GM19193 (cell line): Measurements from ENCODE around the gene HOXC5.
A peak's percentile ranks its signal among the peaks of the same experiment; 100 is the strongest.

Source experiments
- POLR2A ChIP-seq: IDR thresholded peaks from 4 replicates; pipeline ENCODE4 v1.6.1; 2011; ENCODE audit not compliant: insufficient read depth, insufficient read length; ENCODE audit errors: extremely low read depth

HOXC5 gene

DNA sequence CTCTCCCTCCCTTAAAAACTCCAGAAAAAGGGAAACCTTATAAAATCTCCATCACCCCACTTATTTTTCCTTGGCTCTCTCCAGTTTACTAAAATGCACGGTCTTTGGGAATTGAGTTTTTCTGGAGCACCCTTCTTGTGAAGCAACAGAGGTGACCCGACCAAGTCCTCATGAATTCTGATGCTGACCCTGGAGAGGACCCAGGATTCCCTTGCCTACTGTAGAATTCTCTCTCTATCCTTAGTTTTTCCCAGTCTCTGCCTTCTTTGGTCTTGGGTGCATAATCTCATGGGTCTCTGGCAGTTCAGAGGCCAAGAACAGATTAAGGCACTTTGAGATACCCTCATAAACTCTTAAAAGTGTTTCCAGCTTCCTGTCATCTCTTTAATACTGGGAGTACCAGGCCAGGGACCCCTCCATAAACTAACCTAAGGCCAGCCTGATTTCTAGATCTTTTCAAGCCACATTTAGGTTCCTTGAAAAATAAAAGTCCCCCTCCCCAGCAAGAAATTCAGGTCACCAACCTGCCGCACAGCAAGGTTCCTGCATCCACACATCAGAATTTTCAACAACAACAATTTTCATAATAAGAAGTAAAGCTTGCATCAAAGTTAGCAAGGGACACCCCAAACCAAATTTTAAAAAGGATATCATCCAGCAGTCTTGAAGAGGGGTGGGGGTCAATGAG, 15.7 kb downstream of the HOXC5 start:
- no peak for TF ChIP-seq POLR2A

DNA sequence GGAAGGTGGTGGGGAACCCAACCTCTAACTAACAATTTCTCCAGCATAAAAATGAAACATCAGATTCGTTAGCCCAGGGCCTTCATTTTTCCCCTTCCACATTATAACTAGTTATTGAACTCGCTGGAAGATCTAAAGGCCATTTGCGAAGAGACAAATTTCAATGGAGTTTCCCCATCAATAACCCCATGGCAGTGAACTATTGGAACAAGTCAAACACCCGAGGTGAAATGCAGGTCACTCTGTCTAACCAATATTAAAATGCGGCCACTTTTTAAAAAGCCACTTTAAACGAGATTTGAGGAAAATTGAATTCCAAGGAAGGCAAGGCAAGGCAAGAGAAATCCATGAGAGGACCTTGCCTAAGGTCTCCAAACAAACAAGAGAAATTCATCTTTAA, 16.3 kb downstream of the HOXC5 start:
- TF ChIP-seq POLR2A = no peak

DNA sequence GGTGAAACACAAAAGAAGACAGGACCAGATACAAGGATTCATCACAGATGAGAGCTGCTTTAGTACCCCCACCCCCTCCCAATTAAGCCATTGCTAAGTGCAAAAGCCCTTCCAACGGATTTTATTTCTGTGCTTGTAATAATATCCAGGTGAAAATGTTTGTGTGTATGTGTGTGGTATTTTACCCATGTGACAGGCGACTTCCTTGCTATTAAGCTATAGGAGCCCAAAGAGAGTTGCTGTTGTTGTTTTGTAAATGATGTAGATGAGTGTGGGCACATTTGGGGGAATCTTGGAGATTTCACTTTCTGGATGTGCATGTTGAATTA, 17.6 kb downstream of the HOXC5 start:
- no peak for TF ChIP-seq POLR2A

DNA sequence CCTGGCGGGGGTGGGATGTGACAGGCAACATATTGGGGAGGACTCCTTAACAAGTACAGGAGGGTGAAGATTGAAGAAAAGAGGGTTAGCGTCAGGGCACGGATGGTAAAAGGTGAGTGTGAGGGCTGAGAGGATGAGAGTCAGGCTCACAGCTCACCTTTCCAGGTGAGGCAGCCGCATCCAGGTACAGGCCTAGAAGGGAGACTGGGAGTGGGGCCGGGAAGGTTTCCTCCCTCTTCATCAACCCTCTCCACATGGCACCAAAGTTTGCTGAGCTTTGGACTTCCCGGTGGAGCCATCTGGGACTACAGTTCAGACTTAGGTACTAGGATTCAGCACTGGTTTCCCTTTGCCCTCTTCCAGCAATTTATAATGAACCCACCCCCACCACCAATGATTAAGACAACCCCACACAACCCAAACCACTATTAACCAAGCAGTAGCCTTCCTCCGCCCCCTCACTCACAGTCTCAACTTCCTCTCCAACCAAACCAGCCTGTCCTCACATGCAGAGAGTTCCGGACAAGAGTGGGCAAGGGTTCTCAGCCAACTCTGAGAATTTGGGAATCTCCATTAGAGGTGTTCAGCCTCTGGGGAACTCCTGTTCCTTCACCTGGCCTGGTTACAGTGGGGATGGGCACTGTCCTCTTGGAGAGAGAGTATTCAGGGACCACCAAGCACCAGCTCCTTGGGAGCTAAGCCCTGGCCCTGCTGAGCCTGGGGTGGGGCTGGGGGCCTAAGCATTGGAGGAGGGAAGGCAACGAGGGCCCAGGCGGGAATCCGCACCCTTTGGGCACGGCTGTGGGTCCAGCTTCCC, 18.4 kb downstream of the HOXC5 start:
- no peak for TF ChIP-seq POLR2A

DNA sequence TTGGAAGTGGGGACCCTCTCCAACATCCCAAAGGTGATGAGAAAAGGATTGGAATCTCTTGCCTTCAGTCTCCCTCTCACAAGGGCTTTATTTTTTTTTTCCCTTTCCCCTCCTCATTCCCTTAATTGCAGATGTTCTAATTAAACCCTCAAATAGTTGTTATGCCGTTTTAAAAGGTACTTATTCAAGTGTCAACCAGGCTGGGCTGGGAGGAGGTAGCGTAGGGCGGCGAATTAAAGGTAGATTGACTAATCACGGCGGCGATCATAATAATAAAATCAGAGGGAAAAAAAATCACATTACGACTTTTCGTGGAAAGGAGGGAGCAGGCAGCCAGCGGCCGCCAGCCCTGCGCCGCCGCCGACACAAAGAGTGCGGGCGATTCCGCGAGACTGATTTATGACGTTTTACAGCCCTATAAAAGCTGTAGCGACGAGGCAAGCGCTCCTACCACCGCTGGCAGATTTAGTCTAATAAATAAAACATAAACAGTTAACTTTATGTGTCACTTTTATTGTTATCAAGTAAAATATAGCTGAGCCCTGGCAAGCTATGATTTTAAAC, 19.1 kb downstream of the HOXC5 start:
- TF ChIP-seq POLR2A = no peak

DNA sequence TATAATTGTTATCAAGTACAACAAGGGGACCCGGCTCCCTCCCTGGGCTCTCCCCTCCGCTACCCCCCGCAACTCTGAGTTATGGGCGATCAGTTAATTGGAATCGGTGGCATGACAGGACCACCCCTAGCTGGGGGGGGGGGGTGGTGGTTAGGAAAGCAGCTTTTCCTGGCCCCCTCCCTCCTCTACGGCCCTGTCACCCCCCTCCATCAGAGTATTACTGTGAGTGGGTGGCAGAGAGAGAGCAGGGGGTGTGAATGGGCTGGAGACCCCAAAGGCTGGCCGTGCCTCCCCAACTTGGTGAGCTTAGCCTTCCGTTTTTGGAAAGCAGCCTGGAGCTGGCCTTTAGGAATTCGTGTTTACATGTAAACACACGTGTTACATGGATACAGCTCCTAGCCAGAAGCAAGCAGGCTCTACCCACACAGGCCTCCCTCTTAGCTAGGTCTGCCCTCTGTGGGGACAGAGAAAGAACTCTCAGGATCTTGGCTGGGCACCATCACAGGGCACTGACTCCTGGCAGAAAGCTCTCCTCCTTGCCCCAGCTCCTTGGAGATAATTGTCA, 19.7 kb downstream of the HOXC5 start:
- TF ChIP-seq POLR2A = no peak

- peak; percentile 88 for TF ChIP-seq POLR2A
Measured at GRCh38 chr12:54053003-54053750, 20.3 kb downstream of the HOXC5 start.

- no peak for TF ChIP-seq POLR2A
Measured at GRCh38 chr12:54053751-54054741, 21.2 kb downstream of the HOXC5 start, which contains the start of gene HOXC4. Gene HOXC4 (plus strand): TSS chr12:54053835. CDS start chr12:54053923, 88 bp downstream.

DNA sequence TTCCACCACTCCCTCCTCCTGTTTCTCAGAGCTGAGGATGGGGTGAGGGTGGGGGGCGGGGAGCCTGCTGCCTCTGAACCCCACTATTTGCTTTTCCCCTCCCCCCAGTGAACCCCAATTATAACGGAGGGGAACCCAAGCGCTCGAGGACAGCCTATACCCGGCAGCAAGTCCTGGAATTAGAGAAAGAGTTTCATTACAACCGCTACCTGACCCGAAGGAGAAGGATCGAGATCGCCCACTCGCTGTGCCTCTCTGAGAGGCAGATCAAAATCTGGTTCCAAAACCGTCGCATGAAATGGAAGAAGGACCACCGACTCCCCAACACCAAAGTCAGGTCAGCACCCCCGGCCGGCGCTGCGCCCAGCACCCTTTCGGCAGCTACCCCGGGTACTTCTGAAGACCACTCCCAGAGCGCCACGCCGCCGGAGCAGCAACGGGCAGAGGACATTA, 21.9 kb downstream of the HOXC5 start:
- no peak for TF ChIP-seq POLR2A

- TF ChIP-seq POLR2A = no peak
Measured at GRCh38 chr12:54055552-54055951, 22.7 kb downstream of the HOXC5 start.

- no peak for TF ChIP-seq POLR2A
Measured at GRCh38 chr12:54056110-54056509, 23.3 kb downstream of the HOXC5 start.

DNA sequence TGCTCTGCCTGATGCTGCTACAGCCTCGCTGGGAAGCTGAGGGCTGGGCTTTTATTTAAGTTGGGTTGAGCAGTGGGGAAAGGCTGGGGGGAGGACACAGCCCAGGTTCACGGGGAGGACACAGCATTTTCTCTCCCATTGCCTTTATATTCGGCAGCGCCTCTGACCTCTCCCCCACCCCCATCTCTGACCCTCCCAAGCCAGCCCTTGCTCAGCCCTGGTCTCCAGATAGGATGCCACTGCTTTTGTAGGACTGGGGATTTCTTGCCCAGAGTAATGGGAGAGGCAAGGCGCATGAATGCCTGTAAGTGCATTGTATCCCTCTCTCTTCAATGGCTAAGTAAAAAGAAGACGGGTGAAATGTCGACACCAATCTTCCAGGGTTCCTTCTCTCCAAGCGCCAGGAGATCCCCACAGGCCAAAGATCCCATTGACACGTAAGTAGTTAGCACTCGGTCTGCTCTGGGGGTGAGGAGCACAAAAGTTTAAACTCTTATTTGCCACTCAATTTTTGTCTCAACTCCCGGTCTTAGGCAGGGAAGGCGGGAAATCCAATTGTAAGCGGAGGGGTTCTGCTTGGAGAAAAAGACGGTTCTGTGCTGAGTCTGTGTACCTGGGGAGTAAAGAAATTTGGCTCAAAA, 25.4 kb downstream of the HOXC5 start:
- TF ChIP-seq POLR2A = no peak

DNA sequence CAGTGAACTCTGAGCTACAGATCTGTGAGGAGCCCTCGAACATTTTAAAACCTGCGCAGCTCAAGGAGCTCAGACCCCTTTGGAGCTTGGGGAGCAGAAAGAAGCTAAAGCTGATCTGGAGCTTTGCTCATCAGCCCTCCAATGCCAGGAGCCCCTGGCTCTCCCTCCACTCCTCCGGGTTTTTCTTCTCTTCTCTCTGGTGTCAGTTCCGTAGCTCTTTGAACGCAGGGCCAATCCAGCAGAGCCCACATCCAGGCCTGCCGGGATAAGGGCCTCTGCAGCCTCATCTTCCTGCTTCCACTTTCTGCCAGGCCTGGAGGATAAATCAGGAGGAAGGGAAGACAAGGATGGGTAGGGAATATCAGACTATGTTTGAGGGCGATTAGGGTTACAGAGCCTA, 26.8 kb downstream of the HOXC5 start:
- TF ChIP-seq POLR2A = no peak
